ENCODE results near the gene E4F1. TPM values are rescaled to one million over a fixed set of nuclear protein-coding genes. Genes with fewer than 3 reads are reported as not detected.

Gene E4F1
- total RNA-seq, 1 experiment from 2014 or later: 41.6 TPM

DNA sequence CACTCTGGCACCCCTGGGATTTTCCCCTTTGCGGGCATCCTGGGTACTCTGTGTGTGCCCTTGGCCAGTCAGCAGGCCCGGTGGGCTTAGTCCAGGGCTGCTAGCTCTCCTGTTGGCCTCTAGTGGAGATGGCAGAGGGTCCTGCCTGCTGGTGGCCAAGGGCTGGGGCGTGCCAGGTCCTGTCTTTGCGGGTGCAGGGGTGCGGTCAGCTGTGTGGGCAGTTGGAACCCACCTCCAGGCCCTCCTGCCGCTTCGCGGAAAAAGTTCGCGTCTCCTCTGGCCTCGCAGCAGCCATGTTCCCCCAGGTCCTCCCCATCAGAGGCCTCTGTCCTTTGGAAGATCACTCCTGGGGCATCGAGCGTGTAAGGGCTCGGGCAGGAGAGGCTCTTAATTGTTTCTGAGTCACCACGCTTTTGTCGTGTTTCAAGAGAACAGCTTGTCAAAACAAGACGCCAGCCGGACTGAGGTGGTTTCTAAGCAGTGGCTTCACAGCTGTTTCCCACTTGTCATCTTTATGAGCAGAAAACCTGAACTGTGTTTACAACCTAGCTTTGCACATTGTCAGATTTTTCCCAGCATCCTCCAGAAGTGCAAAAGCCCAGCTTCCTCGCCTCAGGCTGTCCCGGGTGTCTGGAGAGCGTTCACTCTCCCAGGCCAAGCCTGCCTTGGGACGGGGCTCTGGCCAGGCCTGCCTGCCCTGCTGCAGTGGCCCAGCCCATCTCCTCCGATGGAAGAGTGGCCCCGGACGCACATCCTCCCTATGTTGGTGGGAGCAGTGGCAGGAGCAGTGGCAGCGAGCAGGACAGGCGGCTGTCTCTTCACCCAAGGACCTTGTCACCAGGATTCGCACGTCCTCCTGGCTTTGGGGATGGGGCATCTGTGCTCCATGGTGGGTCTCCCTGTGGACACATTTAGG is 7.9 kb downstream of the E4F1 start:
- H3K9me3 ChIP-seq (ENCODE audit: low read depth, low read length, poor library complexity, severe bottlenecking): no peaks in the 10 kb centered on the region
- TF ChIP-seq, protein P1, sequence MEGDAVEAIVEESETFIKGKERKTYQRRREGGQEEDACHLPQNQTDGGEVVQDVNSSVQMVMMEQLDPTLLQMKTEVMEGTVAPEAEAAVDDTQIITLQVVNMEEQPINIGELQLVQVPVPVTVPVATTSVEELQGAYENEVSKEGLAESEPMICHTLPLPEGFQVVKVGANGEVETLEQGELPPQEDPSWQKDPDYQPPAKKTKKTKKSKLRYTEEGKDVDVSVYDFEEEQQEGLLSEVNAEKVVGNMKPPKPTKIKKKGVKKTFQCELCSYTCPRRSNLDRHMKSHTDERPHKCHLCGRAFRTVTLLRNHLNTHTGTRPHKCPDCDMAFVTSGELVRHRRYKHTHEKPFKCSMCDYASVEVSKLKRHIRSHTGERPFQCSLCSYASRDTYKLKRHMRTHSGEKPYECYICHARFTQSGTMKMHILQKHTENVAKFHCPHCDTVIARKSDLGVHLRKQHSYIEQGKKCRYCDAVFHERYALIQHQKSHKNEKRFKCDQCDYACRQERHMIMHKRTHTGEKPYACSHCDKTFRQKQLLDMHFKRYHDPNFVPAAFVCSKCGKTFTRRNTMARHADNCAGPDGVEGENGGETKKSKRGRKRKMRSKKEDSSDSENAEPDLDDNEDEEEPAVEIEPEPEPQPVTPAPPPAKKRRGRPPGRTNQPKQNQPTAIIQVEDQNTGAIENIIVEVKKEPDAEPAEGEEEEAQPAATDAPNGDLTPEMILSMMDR (conservative IDR thresholded peaks at IDR 0.05; ENCODE audit: low read depth, low read length): no peak
- no peak for TF ChIP-seq EZH2 (IDR thresholded peaks at IDR 0.05; ENCODE audit: borderline replicate concordance, low read depth, low read length, poor library complexity, severe bottlenecking)
- no TSS peak for BruUV-seq (replicated peaks)
- H3K4me1 ChIP-seq (ENCODE audit: insufficient read depth, low read length, poor library complexity, severe bottlenecking): no peaks in the 10 kb centered on the region
- CTCF ChIA-PET: no interaction called here
- no peak overlapping the region for H3K27ac ChIP-seq (ENCODE audit: low read depth, low read length, poor library complexity, severe bottlenecking)
- intact Hi-C loops (cut with micrococcal nuclease; ENCODE audit: unreplicated experiment): no loop called here
- no peak overlapping the region for H3K4me3 ChIP-seq (ENCODE audit: low read depth, low read length, poor library complexity, severe bottlenecking)
- POLR2A ChIA-PET (ENCODE audit: low non-redundant PET): no interaction called here
- no peak for DNase-seq (ENCODE audit: low spot score)
- H3K36me3 ChIP-seq (ENCODE audit: insufficient read depth, low read length, poor library complexity, severe bottlenecking): peaks cover 44% of the 10 kb centered on the region
- no peaks in the 10 kb centered on the region for H3K27me3 ChIP-seq (replicated peaks; ENCODE audit: insufficient read depth, low read depth, low read length, poor library complexity)

DNA sequence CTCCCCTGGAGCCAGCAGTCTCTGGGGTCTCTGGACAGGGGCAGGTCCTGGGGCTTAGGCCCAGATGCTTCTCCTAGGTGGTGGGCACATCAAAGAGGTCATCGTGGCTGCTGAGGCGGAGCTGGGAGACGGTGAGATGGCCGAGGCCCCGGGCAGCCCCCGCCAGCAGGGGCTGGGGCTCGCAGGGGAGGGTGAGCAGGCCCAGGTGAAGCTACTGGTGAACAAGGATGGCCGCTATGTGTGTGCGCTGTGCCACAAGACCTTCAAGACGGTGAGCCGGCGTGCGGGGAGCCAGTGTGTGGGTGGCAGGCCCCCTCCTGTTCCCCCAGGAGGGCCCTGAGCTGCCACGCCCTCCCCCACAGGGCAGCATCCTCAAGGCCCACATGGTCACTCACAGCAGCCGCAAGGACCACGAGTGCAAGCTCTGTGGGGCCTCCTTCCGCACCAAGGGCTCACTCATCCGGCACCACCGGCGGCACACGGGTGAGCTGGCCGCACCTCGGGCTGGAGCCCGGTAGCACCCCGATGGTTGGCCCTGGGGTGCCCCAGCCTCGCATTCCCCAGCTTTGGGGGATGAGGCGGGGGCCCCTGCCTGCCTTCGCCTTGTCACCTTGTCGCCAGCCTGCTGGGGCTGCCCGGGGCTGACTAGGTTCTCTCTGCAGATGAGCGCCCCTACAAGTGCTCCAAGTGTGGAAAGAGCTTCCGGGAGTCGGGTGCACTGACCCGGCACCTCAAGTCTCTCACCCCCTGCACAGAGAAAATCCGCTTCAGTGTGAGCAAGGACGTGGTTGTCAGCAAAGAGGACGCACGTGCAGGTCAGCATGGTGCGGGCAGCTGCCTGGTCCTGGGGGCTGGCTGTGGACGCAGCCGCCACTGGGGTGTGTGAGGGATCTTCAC is 9.0 kb downstream of the E4F1 start:
- intact Hi-C loops (cut with micrococcal nuclease; ENCODE audit: unreplicated experiment): no loop called here
- no peaks in the 10 kb centered on the region for H3K9me3 ChIP-seq (ENCODE audit: low read depth, low read length, poor library complexity, severe bottlenecking)
- H3K4me3 ChIP-seq (ENCODE audit: low read depth, low read length, poor library complexity, severe bottlenecking): no peak overlapping the region
- TF ChIP-seq, protein P1 (conservative IDR thresholded peaks at IDR 0.05; ENCODE audit: low read depth, low read length): no peak
- TF ChIP-seq EZH2 (IDR thresholded peaks at IDR 0.05; ENCODE audit: borderline replicate concordance, low read depth, low read length, poor library complexity, severe bottlenecking): no peak
- H3K27ac ChIP-seq (ENCODE audit: low read depth, low read length, poor library complexity, severe bottlenecking): no peak overlapping the region
- no peak for DNase-seq (ENCODE audit: low spot score)
- no TSS peak for BruUV-seq (replicated peaks)
- peaks cover 44% of the 10 kb centered on the region for H3K36me3 ChIP-seq (ENCODE audit: insufficient read depth, low read length, poor library complexity, severe bottlenecking)
- POLR2A ChIA-PET (ENCODE audit: low non-redundant PET): no interaction called here
- no peaks in the 10 kb centered on the region for H3K4me1 ChIP-seq (ENCODE audit: insufficient read depth, low read length, poor library complexity, severe bottlenecking)
- no peaks in the 10 kb centered on the region for H3K27me3 ChIP-seq (replicated peaks; ENCODE audit: insufficient read depth, low read depth, low read length, poor library complexity)
- CTCF ChIA-PET: no interaction called here

DNA sequence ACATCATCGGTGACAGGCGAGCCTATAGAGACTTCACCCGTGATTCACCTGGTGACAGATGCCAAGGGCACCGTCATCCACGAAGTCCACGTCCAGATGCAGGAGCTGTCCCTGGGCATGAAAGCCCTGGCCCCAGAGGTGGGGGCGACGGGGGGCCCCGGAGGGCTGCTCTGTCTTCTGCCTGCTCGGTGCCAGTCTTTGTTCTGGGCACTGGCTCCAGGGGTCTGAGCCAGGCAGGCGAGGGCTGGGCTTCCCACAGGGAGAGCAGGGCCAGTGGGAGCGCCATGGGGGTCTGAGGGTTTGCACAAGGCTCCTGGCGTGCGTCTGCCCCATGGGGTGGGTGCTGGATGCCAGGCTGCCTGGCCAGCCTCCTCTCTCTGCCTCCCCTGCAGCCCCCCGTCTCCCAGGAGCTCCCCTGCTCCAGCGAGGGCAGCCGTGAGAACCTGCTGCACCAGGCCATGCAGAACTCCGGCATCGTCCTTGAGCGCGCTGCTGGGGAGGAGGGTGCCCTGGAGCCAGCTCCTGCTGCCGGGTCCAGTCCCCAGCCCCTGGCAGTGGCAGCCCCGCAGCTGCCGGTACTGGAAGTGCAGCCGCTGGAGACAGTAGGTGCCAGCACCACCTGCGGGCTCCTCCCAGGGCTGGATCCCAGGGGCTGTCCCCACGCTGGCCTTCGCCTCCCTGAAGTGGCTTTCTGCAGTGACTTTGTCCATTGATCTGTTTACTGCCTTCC is 9.8 kb downstream of the E4F1 start:
- no TSS peak for BruUV-seq (replicated peaks)
- Histone ChIP-seq H3K9me3 (ENCODE audit: low read depth, low read length, poor library complexity, severe bottlenecking) (no peaks in the 10 kb centered on the region), H3K4me1 (ENCODE audit: insufficient read depth, low read length, poor library complexity, severe bottlenecking) (no peaks in the 10 kb centered on the region), H3K27ac (ENCODE audit: low read depth, low read length, poor library complexity, severe bottlenecking) (no peak overlapping the region), H3K36me3 (ENCODE audit: insufficient read depth, low read length, poor library complexity, severe bottlenecking) (peaks cover 40% of the 10 kb centered on the region), H3K27me3 (replicated peaks; ENCODE audit: insufficient read depth, low read depth, low read length, poor library complexity) (no peaks in the 10 kb centered on the region), H3K4me3 (ENCODE audit: low read depth, low read length, poor library complexity, severe bottlenecking) (no peak overlapping the region)
- ChIA-PET CTCF (no interaction called here), POLR2A (ENCODE audit: low non-redundant PET) (no interaction called here)
- intact Hi-C loops (cut with micrococcal nuclease; ENCODE audit: unreplicated experiment): no loop called here
- no peak for DNase-seq (ENCODE audit: low spot score)
- TF ChIP-seq, protein P1 (conservative IDR thresholded peaks at IDR 0.05; ENCODE audit: low read depth, low read length): no peak
- TF ChIP-seq EZH2 (IDR thresholded peaks at IDR 0.05; ENCODE audit: borderline replicate concordance, low read depth, low read length, poor library complexity, severe bottlenecking): no peak
